IMR-90 (cell line): ENCODE results near the gene ARHGAP23. TPM values are rescaled to one million over a fixed set of nuclear protein-coding genes. Genes with fewer than 3 reads are reported as not detected.
"Not testable (repeated sequence)": the region's sequence is repeated elsewhere in the genome, so short reads cannot be mapped to it uniquely, and the experiment has no call there.

Experiments
- ATAC-seq: fragments of 200-7000 bp; cut with Tn5 transposase; 2 replicates; pipeline ENCODE4 v1.9.1; 2020; ENCODE audit warnings: low read depth, mild to moderate bottlenecking, moderate library complexity
- BruUV-seq: library from RNA; stranded (reverse); fragments of 400-500 nt; replicated peaks from 2 replicates; lab custom pipeline; 2021; lab: Mats Ljungman, UMichigan
- CTCF ChIA-PET: fragments of 300-600 bp; formaldehyde crosslinking; extraction: SDS; loops from one replicate; lab custom pipeline; 2021; ENCODE audit warnings: antibody characterized with exemption; lab: Yijun Ruan, JAX
- POLR2A ChIA-PET: fragments of 300-600 bp; sonication (Branson Sonifier 250); formaldehyde crosslinking; loops from one replicate; lab custom pipeline; 2022; ENCODE audit warnings: antibody characterized with exemption; ENCODE audit not compliant: unreplicated experiment; lab: Charles Lee
- DNase-seq: peaks from one replicate; pipeline ENCODE4 v3.0.0; 2013
- H2AFZ ChIP-seq: replicated peaks from 2 replicates; pipeline ENCODE3; 2013; ENCODE audit warnings: low read length, mild to moderate bottlenecking; ENCODE audit not compliant: poor library complexity
- H2AK5ac ChIP-seq: 2 replicates; pipeline ENCODE4 v1.6.1; 2013; ENCODE audit warnings: low read depth, low read length, inconsistent platforms
- H2AK9ac ChIP-seq: replicated peaks from 2 replicates; pipeline ENCODE3; 2013; ENCODE audit warnings: mild to moderate bottlenecking, low read depth, low read length, moderate library complexity; ENCODE audit not compliant: poor library complexity
- H2BK120ac ChIP-seq: 2 replicates; pipeline ENCODE4 v1.6.1; 2013; ENCODE audit warnings: low read depth, low read length, inconsistent platforms
- H2BK15ac ChIP-seq: 3 replicates; pipeline ENCODE4 v1.6.1; 2013; ENCODE audit warnings: low read depth, low read length, inconsistent platforms
- H2BK20ac ChIP-seq: 2 replicates; pipeline ENCODE4 v1.6.1; 2013; ENCODE audit warnings: low read depth, mild to moderate bottlenecking, inconsistent platforms, low read length, moderate library complexity
- H2BK5ac ChIP-seq: 2 replicates; pipeline ENCODE4 v1.6.1; 2013; ENCODE audit warnings: mild to moderate bottlenecking, low read depth, low read length, inconsistent platforms; ENCODE audit not compliant: poor library complexity, severe bottlenecking
- H3K14ac ChIP-seq: replicated peaks from 2 replicates; pipeline ENCODE4 v1.6.1; 2013; ENCODE audit warnings: low read depth, low read length, inconsistent platforms
- H3K18ac ChIP-seq: 2 replicates; pipeline ENCODE4 v1.6.1; 2013; ENCODE audit warnings: low read depth, low read length, control low read depth
- H3K23ac ChIP-seq: 2 replicates; pipeline ENCODE4 v1.6.1; 2013; ENCODE audit warnings: low read depth, low read length, inconsistent platforms
- H3K27ac ChIP-seq: 2 replicates; pipeline ENCODE4 v1.5.1; 2013; ENCODE audit warnings: mild to moderate bottlenecking, control low read depth, low read length; ENCODE audit not compliant: insufficient read depth
- H3K27me3 ChIP-seq: 2 replicates; pipeline ENCODE4 v1.6.1; 2013; ENCODE audit warnings: low read length; ENCODE audit not compliant: control insufficient read depth, insufficient read depth
- H3K36me3 ChIP-seq: 2 replicates; pipeline ENCODE4 v1.6.1; 2013; ENCODE audit warnings: low read length, mixed read lengths; ENCODE audit not compliant: control insufficient read depth, insufficient read depth
- H3K4ac ChIP-seq: 2 replicates; pipeline ENCODE4 v1.6.1; 2013; ENCODE audit warnings: low read depth, low read length, inconsistent platforms
- H3K4me1 ChIP-seq: 2 replicates; pipeline ENCODE4 v1.6.1; 2013; ENCODE audit warnings: low read length, mixed read lengths; ENCODE audit not compliant: control insufficient read depth, insufficient read depth
- H3K4me2 ChIP-seq: 2 replicates; pipeline ENCODE4 v1.6.1; 2013; ENCODE audit warnings: low read depth, mild to moderate bottlenecking, control low read depth, low read length, moderate library complexity
- H3K4me3 ChIP-seq: 2 replicates; pipeline ENCODE4 v1.5.1; 2013; ENCODE audit warnings: low read depth, mild to moderate bottlenecking, control low read depth, low read length, moderate library complexity; ENCODE audit not compliant: insufficient read depth
- H3K56ac ChIP-seq: 2 replicates; pipeline ENCODE4 v1.6.1; 2013; ENCODE audit warnings: low read length, inconsistent platforms; ENCODE audit not compliant: insufficient read depth; ENCODE audit errors: extremely low read depth
- H3K79me1 ChIP-seq, 2 experiments: 2 replicates each; pipeline ENCODE4 v1.6.1; 2013; ENCODE audit warnings: low read length in 2 of 2, inconsistent platforms in 1 of 2, low read depth in 1 of 2
- H3K9ac ChIP-seq: 2 replicates; pipeline ENCODE4 v1.6.1; 2013; ENCODE audit warnings: low read depth, low read length, control low read depth
- H3K9me1 ChIP-seq: 2 replicates; pipeline ENCODE4 v1.6.1; 2013; ENCODE audit warnings: low read length, inconsistent platforms; ENCODE audit not compliant: insufficient read depth
- H3K9me3 ChIP-seq: 2 replicates; pipeline ENCODE4 v1.6.1; 2013; ENCODE audit warnings: low read length; ENCODE audit not compliant: control insufficient read depth, insufficient read depth
- H4K20me1 ChIP-seq: 2 replicates; pipeline ENCODE4 v1.6.1; 2013; ENCODE audit warnings: low read length, inconsistent platforms; ENCODE audit not compliant: insufficient read depth
- H4K5ac ChIP-seq: 2 replicates; pipeline ENCODE4 v1.6.1; 2013; ENCODE audit warnings: mild to moderate bottlenecking, low read depth, low read length, control low read depth
- H4K8ac ChIP-seq, 2 experiments: 2 replicates each; pipeline ENCODE4 v1.6.1; 2013; ENCODE audit warnings: low read depth in 2 of 2, low read length in 2 of 2, control low read depth in 1 of 2, inconsistent platforms in 1 of 2
- H4K91ac ChIP-seq: 2 replicates; pipeline ENCODE4 v1.6.1; 2013; ENCODE audit warnings: low read depth, low read length, inconsistent platforms; ENCODE audit not compliant: insufficient read depth
- CTCF ChIP-seq: conservative IDR thresholded peaks from 2 replicates; pipeline ENCODE4 v1.5.1; 2012; ENCODE audit warnings: mild to moderate bottlenecking, low read depth, low read length, improper control_type of control experiment
- WGBS, 2 experiments: methylation state at CpG; one replicate each; pipeline versions ENCODE4 v1.1.5 to v1.1.7; 2013; ENCODE audit warnings: missing lambda C conversion rate in 2 of 2; ENCODE audit not compliant: insufficient read length in 1 of 2; ENCODE audit errors: extremely low coverage in 2 of 2; 5-methylcytosine and 5-hydroxymethylcytosine counted together
- dilution Hi-C: fragments of 300-500 bp; cut with HindIII; formaldehyde crosslinking; loops from one replicate; pipeline ENCODE4 v1.14.3; 2018; ENCODE audit warnings: low sequenced_read_pairs; ENCODE audit not compliant: unreplicated experiment
- in situ Hi-C: fragments of 300-500 bp; cut with MboI; formaldehyde crosslinking; loops from 3 replicates; pipeline ENCODE4 v1.14.3; 2019; ENCODE audit warnings: low sequenced_read_pairs, inconsistent platforms, mixed read lengths
- intact Hi-C: fragments of 100-400 bp; cut with micrococcal nuclease; formaldehyde crosslinking; loops from 2 replicates; pipeline ENCODE4 v1.10.0; 2022
- polyA plus RNA-seq, 3 experiments: library from polyadenylated mRNA; depleted of rRNA; stranded (reverse); fragments of >200 nt; gene quantifications; 2 replicates each; pipeline ENCODE4 v1.2.3, GENCODE V29; 2012; ENCODE audit warnings: low replicate concordance in 1 of 3
- total RNA-seq: library from RNA; depleted of rRNA; stranded (reverse); fragments of >200 nt; gene quantifications from 2 replicates; pipeline ENCODE4 v1.2.3, GENCODE V29; 2012

Gene ARHGAP23
- total and polyA plus RNA-seq, 2 of the 4 experiments (the other 2 are of a cell fraction): 9.3 to 43.3 TPM

GRCh38 chr17:38471253-38471652 is 43.0 kb downstream of the ARHGAP23 start:
- H3K4me3 ChIP-seq, H3K14ac ChIP-seq, H2BK120ac ChIP-seq, in situ Hi-C loops, H3K9me3 ChIP-seq, H2AK9ac ChIP-seq, CTCF ChIA-PET, H2BK15ac ChIP-seq, intact Hi-C loops, H3K27me3 ChIP-seq, H4K91ac ChIP-seq, H2BK20ac ChIP-seq, H3K23ac ChIP-seq, H3K18ac ChIP-seq, H3K4me2 ChIP-seq, H2AFZ ChIP-seq, H3K4ac ChIP-seq, H3K9ac ChIP-seq, dilution Hi-C loops, H4K8ac ChIP-seq, H3K56ac ChIP-seq, BruUV-seq, POLR2A ChIA-PET, H4K5ac ChIP-seq: not testable (repeated sequence)
- WGBS, 2 experiments: 73% methylated on average over 2 of the region's 8 CpGs; no CpG with 5 or more reads in 1 of the 2 experiments
- peaks cover 16% of the 10 kb centered on the region for H3K4me1 ChIP-seq
- TF ChIP-seq CTCF: 0 out of 2 replicates have a peak, but pooled peaks have one; percentile 4
- peaks cover 18 to 63% of the 10 kb centered on the region in 2 experiments; a peak in 3 of 4 replicates for H3K79me1 ChIP-seq
- peaks cover 69% of the 10 kb centered on the region for H3K36me3 ChIP-seq
- H3K27ac ChIP-seq: 0 out of 2 replicates have a peak overlapping the region, but pooled peaks have one; percentile 15
- peak overlapping the region; percentile 70; the same call in 1 of the 2 replicates for H2AK5ac ChIP-seq
- H3K9me1 ChIP-seq: peaks cover 23% of the 10 kb centered on the region
- peak overlapping the region; percentile 38 for H2BK5ac ChIP-seq
- ATAC-seq (peak; percentile 25; the same call in 1 of the 2 replicates), DNase-seq (peak; percentile 50)
- H4K20me1 ChIP-seq: peaks cover 72% of the 10 kb centered on the region
